Thyroid gland (tissue), 4 donors: ENCODE measurements around the gene SHROOM3. TPM values are rescaled to one million over a fixed set of nuclear protein-coding genes. Genes with fewer than 3 reads are reported as not detected.

Experiments
- DNase-seq, 2 donors: peaks; one replicate each; pipeline ENCODE4 v3.0.0-alpha.2; 2019
- H3K27ac ChIP-seq, 3 donors: fragments of 200-600 bp; sonication (generic); 1 replicate in 2 of 3; 2 replicates in 1 of 3; pipeline ENCODE4 v1.5.1; 2016 to 2019; ENCODE audit warnings: mild to moderate bottlenecking in 1 of 3, moderate library complexity in 1 of 3
- H3K27me3 ChIP-seq: fragments of 200-600 bp; sonication (generic); one replicate; pipeline ENCODE4 v1.5.1; 2019
- H3K36me3 ChIP-seq, 2 donors: fragments of 200-600 bp; sonication (generic); one replicate each; pipeline ENCODE4 v1.5.1; 2016 to 2019
- H3K4me1 ChIP-seq, 2 donors: fragments of 200-600 bp; sonication (generic); one replicate each; pipeline ENCODE4 v1.5.1; 2017 to 2019
- H3K4me3 ChIP-seq, 3 donors: fragments of 200-600 bp; sonication (generic); replicated peaks in 1 of 3; 1 replicate in 2 of 3; 2 replicates in 1 of 3; pipeline ENCODE4 v1.5.1; 2016; ENCODE audit warnings: mild to moderate bottlenecking in 1 of 3
- H3K9me3 ChIP-seq: fragments of 200-600 bp; sonication (generic); one replicate; pipeline ENCODE4 v1.5.1; 2017
- POLR2A ChIP-seq, 2 donors: fragments of 450-650 bp; IDR thresholded peaks; one replicate each; pipeline ENCODE4 v1.6.1; 2017; ENCODE audit warnings: antibody characterized with exemption in 2 of 2, mild to moderate bottlenecking in 2 of 2, moderate library complexity in 1 of 2
- WGBS, 2 donors: methylation state at CpG; one replicate each; pipeline ENCODE4 v1.1.5; 2017; 5-methylcytosine and 5-hydroxymethylcytosine counted together
- intact Hi-C: fragments of 100-400 bp; cut with DNase I; formaldehyde crosslinking; loops from one replicate; pipeline ENCODE4 v1.15.1; 2023
- total RNA-seq, 4 donors: library from RNA; depleted of rRNA; stranded (reverse); fragments of >200 nt; gene quantifications; one replicate each; pipeline ENCODE4 v1.2.3, GENCODE V29; 2016
- TF ChIP-seq, protein P1 (sequence below), 6 experiments: fragments of 200-600 bp in 3 of 6; fragments of 450-650 bp in 3 of 6; sonication (generic) in 3 of 6; IDR thresholded peaks; one replicate each; pipeline ENCODE4 v1.5.1; 2016 to 2019; ENCODE audit warnings: antibody characterized with exemption in 6 of 6, mild to moderate bottlenecking in 2 of 6, inconsistent platforms in 1 of 6, moderate library complexity in 1 of 6

Gene SHROOM3
- total RNA-seq, 4 donors from 2014 or later = 41.7 to 77.8 (median 62.0) TPM

DNA sequence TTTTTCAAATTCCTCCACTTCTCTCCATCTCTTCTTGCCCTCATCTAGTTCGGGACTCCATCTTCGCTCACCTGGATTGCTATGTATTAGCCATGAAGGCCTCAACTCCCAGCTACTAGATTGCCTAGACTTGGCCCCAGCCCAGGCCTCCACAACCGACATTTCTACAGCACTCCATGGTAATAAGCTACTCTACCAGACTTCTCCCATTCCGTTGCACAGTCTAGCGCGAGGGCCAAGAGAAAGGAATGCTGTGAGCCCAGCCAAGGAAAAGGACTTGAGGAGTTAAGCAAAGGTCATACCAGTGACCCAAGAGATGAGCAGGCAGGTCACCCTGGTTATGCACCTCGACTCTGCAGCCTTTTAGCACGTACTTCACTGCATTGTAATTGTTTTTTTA is 387.3 kb downstream of the SHROOM3 start:
- peak; percentile 61 to 75 for DNase-seq
- Histone ChIP-seq H3K27ac (no peak overlapping the region), H3K36me3 (no peaks in the 10 kb centered on the region), H3K9me3 (no peaks in the 10 kb centered on the region), H3K27me3 (no peaks in the 10 kb centered on the region), H3K4me1 (peaks cover 0 to 8% of the 10 kb centered on the region in 2 donors), H3K4me3 (no peak overlapping the region)
- intact Hi-C loops = no loop called here
- no peak for TF ChIP-seq POLR2A (IDR thresholded peaks at IDR 0.05)
- TF ChIP-seq, protein P1, sequence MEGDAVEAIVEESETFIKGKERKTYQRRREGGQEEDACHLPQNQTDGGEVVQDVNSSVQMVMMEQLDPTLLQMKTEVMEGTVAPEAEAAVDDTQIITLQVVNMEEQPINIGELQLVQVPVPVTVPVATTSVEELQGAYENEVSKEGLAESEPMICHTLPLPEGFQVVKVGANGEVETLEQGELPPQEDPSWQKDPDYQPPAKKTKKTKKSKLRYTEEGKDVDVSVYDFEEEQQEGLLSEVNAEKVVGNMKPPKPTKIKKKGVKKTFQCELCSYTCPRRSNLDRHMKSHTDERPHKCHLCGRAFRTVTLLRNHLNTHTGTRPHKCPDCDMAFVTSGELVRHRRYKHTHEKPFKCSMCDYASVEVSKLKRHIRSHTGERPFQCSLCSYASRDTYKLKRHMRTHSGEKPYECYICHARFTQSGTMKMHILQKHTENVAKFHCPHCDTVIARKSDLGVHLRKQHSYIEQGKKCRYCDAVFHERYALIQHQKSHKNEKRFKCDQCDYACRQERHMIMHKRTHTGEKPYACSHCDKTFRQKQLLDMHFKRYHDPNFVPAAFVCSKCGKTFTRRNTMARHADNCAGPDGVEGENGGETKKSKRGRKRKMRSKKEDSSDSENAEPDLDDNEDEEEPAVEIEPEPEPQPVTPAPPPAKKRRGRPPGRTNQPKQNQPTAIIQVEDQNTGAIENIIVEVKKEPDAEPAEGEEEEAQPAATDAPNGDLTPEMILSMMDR (IDR thresholded peaks at IDR 0.05) = no peak
- 45 to 54% methylated on average over 8 of the region's 8 CpGs for WGBS, 2 donors

DNA sequence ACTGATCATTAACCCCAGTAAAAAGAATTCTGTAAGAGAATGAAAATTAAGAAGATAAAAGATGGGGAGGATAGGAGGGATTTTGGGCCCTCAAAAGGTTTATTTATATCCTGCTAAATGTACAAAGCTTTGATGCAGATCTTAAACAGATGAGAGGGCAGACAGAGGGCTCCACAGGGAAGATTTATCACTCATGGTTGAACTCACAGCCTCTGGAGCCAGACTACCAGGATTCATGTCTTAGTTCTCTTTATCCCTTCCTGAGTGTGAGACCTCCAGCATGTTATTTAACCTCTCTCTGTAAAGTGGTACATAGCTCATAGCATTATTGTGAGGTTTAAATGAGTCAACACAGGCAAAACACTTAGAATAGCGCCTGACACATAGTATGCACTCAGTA is 388.5 kb downstream of the SHROOM3 start:
- intact Hi-C loops = no loop called here
- no peaks in the 10 kb centered on the region for H3K9me3 ChIP-seq
- WGBS, 2 donors = 97 to 100% methylated on average over 1 of the region's 1 CpG

DNA sequence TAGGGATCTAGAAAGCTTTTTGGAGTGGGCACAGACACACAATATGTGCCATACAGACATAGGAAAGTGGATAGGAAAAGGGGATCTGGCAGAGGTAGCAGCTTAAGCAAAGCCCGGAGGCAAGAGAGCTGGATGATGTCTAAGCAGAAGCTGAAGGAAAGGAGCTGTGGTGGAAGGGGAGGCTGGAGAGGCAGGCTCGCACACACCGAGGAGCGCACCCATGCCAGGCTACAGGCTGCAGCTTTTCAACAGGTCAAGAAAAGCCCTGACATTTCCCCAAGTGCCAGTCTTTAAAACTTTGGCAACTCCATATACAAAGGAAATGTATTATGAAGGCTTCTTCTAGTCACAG is 395.6 kb downstream of the SHROOM3 start:
- intact Hi-C loops = no loop called here
- peak overlapping the region in 2 of 3 donors; percentile 78 to 85 for H3K27ac ChIP-seq
- no peaks in the 10 kb centered on the region for H3K9me3 ChIP-seq
- H3K27me3 ChIP-seq = no peaks in the 10 kb centered on the region
- DNase-seq = no peak
- no peak for TF ChIP-seq POLR2A (IDR thresholded peaks at IDR 0.05)
- TF ChIP-seq, protein P1 (IDR thresholded peaks at IDR 0.05) = no peak
- peaks cover 19 to 24% of the 10 kb centered on the region in 2 donors for H3K4me1 ChIP-seq
- WGBS, 2 donors = 54 to 66% methylated on average over 4 of the region's 4 CpGs
- H3K36me3 ChIP-seq = no peaks in the 10 kb centered on the region
- no peak overlapping the region for H3K4me3 ChIP-seq

More for the DNA sequence above, 388.5 kb downstream of the SHROOM3 start:
- no peak overlapping the region for H3K27ac ChIP-seq
- H3K27me3 ChIP-seq = no peaks in the 10 kb centered on the region
- no peaks in the 10 kb centered on the region for H3K36me3 ChIP-seq
- DNase-seq = no peak
- H3K4me3 ChIP-seq = no peak overlapping the region
- TF ChIP-seq, protein P1 (IDR thresholded peaks at IDR 0.05) = no peak
- TF ChIP-seq POLR2A (IDR thresholded peaks at IDR 0.05) = no peak
- H3K4me1 ChIP-seq = peaks cover 0 to 8% of the 10 kb centered on the region in 2 donors

DNA sequence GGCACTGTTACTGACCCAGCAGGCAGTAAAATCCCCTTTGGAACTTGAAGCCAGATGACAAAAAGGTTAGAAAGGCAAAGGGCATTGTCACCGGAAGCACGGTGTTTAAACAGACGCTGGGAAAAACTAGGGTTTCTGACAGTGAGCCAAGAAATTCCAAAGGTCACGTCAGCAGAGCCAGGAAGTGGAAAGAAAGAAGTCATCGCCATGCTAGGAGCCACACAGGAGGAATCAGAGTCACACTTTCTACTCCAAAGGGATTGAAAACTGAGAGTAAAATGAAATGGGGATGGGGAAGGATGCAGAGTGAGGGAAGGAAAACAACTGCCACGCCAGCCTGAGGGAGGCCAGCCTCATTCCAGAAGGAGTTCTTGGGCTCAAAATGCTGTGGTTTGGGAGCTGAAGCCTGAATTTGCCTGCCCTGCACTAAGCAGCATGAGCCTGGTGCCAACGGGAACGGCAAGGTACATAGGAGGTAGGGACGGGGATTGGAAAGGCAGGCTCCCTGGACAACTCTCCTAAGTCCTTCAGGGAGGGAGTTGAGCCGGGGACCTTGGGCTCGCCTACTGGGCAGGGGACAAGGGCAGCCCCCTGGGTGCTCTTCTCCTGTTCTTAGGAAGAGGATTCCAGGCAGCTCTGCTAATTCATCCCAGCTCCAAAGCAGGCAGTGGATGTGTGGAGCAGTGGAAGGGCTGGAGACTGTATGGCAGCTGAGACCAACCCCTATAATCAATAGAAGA is 396.1 kb downstream of the SHROOM3 start:
- H3K27me3 ChIP-seq = no peaks in the 10 kb centered on the region
- no peaks in the 10 kb centered on the region for H3K36me3 ChIP-seq
- 34 to 36% methylated on average over 11 of the region's 11 CpGs for WGBS, 2 donors
- H3K4me1 ChIP-seq = peaks cover 19 to 24% of the 10 kb centered on the region in 2 donors
- DNase-seq = peak; percentile 28 to 39
- H3K27ac ChIP-seq = peak overlapping the region; percentile 55 to 85 (median 78)
- H3K4me3 ChIP-seq = no peak overlapping the region
- intact Hi-C loops = no loop called here
- TF ChIP-seq, protein P1 (IDR thresholded peaks at IDR 0.05) = no peak
- TF ChIP-seq POLR2A (IDR thresholded peaks at IDR 0.05) = no peak
- no peaks in the 10 kb centered on the region for H3K9me3 ChIP-seq

DNA sequence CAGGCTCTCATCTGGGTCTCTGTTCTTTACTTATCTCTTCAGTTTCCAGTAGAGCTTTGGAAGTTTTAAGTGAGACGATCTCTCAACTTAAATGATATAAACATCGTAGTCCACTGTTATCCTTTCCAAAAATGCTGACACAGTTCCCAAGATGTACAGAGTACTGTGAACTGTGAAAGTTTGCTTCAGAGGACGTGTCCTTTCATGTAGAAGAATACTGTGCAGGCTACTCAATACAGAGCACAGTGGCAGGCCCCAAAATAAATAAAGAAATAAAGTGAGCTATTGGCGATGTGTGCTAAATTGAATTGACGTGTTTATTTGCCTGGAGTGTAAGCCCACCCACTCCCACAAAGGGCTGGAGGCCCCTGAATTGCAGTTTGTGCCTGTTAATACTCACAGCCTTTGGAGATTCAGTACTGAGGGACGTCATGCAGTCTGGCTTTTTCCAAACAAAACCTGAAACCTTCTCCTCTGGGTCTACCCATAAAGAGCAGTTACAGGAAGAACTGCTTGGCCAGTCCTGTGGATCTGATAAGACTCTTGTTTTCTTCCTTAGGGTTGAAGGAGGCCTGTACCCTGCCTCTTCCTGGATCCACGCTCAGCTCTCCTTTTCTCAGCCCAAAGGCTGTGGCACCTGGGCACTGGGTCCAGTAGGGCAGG is 396.8 kb downstream of the SHROOM3 start:
- H3K36me3 ChIP-seq = no peaks in the 10 kb centered on the region
- H3K27me3 ChIP-seq = no peaks in the 10 kb centered on the region
- WGBS, 2 donors = 34 to 59% methylated on average over 7 of the region's 7 CpGs
- TF ChIP-seq, protein P1 (IDR thresholded peaks at IDR 0.05) = no peak
- peak in 1 of 2 donors; percentile 22 for TF ChIP-seq POLR2A (IDR thresholded peaks at IDR 0.05)
- peak; percentile 22 to 26 for DNase-seq
- H3K4me1 ChIP-seq = peaks cover 19 to 24% of the 10 kb centered on the region in 2 donors
- H3K4me3 ChIP-seq = no peak overlapping the region
- H3K27ac ChIP-seq = peak overlapping the region; percentile 55 to 85 (median 78)
- intact Hi-C loops = no loop called here
- no peaks in the 10 kb centered on the region for H3K9me3 ChIP-seq
